Measurements from ENCODE around the gene WDR20. TPM values are rescaled to one million over a fixed set of nuclear protein-coding genes. Genes with fewer than 3 reads are reported as not detected.

WDR20 gene
- total RNA-seq, 4 donors from 2014 or later: 27.6 to 36.7 (median 33.6) TPM

DNA sequence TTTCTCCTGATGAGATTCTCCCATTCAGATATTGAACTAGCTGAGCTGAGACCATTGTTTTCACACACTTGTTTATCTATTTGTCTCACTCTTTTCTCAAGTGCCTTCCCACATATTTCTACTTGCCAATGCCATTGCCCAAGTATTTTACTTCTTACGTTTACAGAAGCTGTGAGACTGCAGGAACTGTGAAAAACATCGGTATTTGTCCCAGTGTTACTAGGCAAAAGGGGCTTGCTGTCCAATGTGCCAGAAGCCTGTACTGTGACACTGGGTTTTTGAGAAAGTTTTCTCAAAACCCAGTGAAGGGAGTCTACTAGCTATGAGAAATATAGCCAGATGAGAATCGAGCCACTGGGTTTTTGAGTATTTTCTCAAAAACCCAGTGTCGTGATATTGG is 37.5 kb downstream of the WDR20 start:
- Histone ChIP-seq H3K9me3 (no peaks in the 10 kb centered on the region), H3K4me3 (no peak overlapping the region), H3K36me3 (no peaks in the 10 kb centered on the region), H3K27ac (no peak overlapping the region), H3K4me1 (no peaks in the 10 kb centered on the region), H3K27me3 (no peaks in the 10 kb centered on the region)
- no peak for TF ChIP-seq POLR2A (IDR thresholded peaks at IDR 0.05)
- no peak for TF ChIP-seq CTCF (IDR thresholded peaks at IDR 0.05)
- DNase-seq: no peak

DNA sequence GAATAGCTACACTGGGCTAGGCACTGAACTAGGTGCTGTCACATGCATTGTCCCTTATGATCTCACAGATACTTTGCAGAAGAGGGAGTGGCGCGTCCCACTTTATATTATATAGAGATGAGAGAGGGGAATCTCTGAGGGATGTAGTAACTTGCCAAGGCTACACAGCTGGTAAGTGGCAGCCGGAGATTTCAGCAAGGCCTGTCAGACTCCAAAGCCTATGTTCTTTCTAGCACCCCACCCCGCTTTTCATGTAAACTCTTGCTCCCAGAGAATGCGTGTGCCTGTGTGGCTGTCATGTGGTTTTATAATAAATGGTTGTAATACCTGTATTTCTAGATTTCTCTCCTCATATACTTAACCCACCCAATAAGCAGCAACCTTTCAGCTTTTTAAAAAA is 39.1 kb downstream of the WDR20 start:
- no peaks in the 10 kb centered on the region for H3K27me3 ChIP-seq
- no peak overlapping the region for H3K4me3 ChIP-seq
- DNase-seq: no peak
- H3K9me3 ChIP-seq: no peaks in the 10 kb centered on the region
- no peak for TF ChIP-seq POLR2A (IDR thresholded peaks at IDR 0.05)
- TF ChIP-seq CTCF (IDR thresholded peaks at IDR 0.05): no peak
- H3K4me1 ChIP-seq: no peaks in the 10 kb centered on the region
- H3K27ac ChIP-seq: no peak overlapping the region
- H3K36me3 ChIP-seq: no peaks in the 10 kb centered on the region

GRCh38 chr14:102180248-102180998 is 40.7 kb downstream of the WDR20 start:
- Histone ChIP-seq H3K27ac (no peak overlapping the region), H3K27me3 (no peaks in the 10 kb centered on the region), H3K4me1 (peaks cover 0 to 2% (median 0%) of the 10 kb centered on the region in 4 donors), H3K36me3 (no peaks in the 10 kb centered on the region), H3K4me3 (no peak overlapping the region), H3K9me3 (no peaks in the 10 kb centered on the region)
- TF ChIP-seq POLR2A (IDR thresholded peaks at IDR 0.05): no peak
- no peak for TF ChIP-seq CTCF (IDR thresholded peaks at IDR 0.05)
- DNase-seq: no peak

GRCh38 chr14:102181187-102181586 is 41.5 kb downstream of the WDR20 start:
- no peaks in the 10 kb centered on the region for H3K9me3 ChIP-seq
- DNase-seq: no peak
- H3K36me3 ChIP-seq: no peaks in the 10 kb centered on the region
- no peak for TF ChIP-seq POLR2A (IDR thresholded peaks at IDR 0.05)
- TF ChIP-seq CTCF (IDR thresholded peaks at IDR 0.05): no peak
- H3K27me3 ChIP-seq: no peaks in the 10 kb centered on the region
- H3K4me1 ChIP-seq: peaks cover 0 to 6% (median 0%) of the 10 kb centered on the region in 4 donors
- no peak overlapping the region for H3K4me3 ChIP-seq
- H3K27ac ChIP-seq: no peak overlapping the region

DNA sequence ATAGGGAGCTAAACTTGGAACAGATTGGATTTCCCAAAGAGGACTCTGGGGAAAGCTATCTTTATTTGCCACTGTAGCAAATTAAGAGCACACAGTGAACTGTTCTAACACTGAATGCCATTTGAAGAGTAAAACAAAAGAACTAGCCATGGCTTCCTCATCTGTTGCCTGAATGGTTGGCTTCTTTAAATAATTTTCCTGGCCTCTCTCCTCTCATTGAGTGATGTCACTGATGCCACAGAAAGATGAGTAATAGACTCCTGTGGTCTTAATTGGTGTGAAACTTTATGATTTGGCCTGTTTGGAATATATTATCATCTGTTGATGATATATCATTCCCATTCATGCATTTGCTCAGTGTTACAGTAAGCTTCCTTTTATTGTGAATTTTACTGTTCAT is 42.5 kb downstream of the WDR20 start:
- H3K4me3 ChIP-seq: no peak overlapping the region
- peaks cover 0 to 14% (median 0%) of the 10 kb centered on the region in 4 donors for H3K4me1 ChIP-seq
- TF ChIP-seq POLR2A (IDR thresholded peaks at IDR 0.05) (no peak), CTCF (IDR thresholded peaks at IDR 0.05) (no peak)
- H3K9me3 ChIP-seq: no peaks in the 10 kb centered on the region
- no peaks in the 10 kb centered on the region for H3K36me3 ChIP-seq
- no peaks in the 10 kb centered on the region for H3K27me3 ChIP-seq
- no peak for DNase-seq
- no peak overlapping the region for H3K27ac ChIP-seq

Data from Peyer's patch (tissue), 4 donors.